ENCODE data around the gene SYTL3.

SYTL3 gene

DNA sequence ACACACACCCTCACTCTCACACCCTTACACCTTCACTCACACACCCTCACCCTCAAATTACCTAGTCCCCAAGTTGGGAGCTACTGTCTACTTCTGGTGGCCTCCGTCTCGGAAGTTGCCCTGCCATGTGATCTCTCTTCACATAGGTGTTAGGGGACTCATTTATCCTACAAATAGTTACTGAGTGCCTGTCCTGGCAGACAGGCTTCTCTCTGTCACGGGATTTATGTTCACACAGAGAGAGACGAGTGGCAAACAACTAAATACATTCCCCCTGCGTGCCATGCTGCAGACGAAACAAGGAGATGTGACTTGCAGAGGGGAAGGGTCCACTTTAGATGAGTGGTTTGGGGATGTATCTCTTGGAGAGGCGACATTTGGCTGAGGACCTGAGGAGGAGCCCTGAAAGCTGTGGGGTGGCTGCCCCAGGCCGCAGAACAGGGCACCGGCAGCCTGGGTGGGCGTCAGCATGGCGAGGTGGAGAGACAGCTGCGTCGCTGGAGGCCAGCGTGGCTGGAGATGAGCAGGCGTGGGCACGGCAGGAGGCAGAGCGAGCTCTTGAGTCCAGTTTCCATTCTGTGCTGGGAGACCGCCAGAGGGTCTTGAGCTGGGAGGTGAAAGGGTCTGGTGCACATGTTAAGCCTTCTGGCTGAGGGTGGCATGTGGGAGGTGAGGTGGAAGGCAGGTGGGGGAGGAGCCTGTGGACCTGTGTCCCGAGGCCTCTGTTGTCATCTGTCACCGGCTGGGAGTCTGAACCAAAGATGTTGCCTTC lies 22.5 kb upstream of the SYTL3 start:
- Histone ChIP-seq H3K27me3 (replicated peaks) (no peaks in the 10 kb centered on the region), H3K4me3 (ENCODE audit: low read depth, low read length) (no peak overlapping the region), H3K36me3 (replicated peaks) (peaks cover 36% of the 10 kb centered on the region), H3K27ac (no peak overlapping the region)
- no peak for DNase-seq
- in situ Hi-C loops (cut with HindIII; ENCODE audit: low pct_ligation_motif_present, low sequenced_read_pairs), result no loop called here
- TF ChIP-seq, protein P1, sequence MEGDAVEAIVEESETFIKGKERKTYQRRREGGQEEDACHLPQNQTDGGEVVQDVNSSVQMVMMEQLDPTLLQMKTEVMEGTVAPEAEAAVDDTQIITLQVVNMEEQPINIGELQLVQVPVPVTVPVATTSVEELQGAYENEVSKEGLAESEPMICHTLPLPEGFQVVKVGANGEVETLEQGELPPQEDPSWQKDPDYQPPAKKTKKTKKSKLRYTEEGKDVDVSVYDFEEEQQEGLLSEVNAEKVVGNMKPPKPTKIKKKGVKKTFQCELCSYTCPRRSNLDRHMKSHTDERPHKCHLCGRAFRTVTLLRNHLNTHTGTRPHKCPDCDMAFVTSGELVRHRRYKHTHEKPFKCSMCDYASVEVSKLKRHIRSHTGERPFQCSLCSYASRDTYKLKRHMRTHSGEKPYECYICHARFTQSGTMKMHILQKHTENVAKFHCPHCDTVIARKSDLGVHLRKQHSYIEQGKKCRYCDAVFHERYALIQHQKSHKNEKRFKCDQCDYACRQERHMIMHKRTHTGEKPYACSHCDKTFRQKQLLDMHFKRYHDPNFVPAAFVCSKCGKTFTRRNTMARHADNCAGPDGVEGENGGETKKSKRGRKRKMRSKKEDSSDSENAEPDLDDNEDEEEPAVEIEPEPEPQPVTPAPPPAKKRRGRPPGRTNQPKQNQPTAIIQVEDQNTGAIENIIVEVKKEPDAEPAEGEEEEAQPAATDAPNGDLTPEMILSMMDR (IDR thresholded peaks at IDR 0.05; ENCODE audit: low read depth, low read length, missing control alignments), result no peak

DNA sequence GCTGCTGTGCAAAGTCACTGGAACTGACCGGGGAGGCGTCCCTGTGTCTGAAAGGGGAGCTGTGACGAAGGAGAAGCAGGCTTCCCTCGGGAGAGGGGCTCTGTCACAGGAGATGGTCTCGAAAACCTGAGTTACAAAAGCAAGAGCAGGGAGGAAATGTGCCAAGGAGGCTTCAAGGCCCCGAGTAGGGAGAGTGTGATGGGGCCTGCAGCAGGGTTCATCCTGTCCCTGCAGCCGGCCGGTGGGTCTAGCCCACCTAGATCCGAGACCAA lies 22.0 kb upstream of the SYTL3 start:
- no peak overlapping the region for H3K4me3 ChIP-seq (ENCODE audit: low read depth, low read length)
- H3K27ac ChIP-seq, result no peak overlapping the region
- peaks cover 34% of the 10 kb centered on the region for H3K36me3 ChIP-seq (replicated peaks)
- H3K27me3 ChIP-seq (replicated peaks), result no peaks in the 10 kb centered on the region
- DNase-seq, result no peak
- TF ChIP-seq, protein P1 (IDR thresholded peaks at IDR 0.05; ENCODE audit: low read depth, low read length, missing control alignments), result no peak
- in situ Hi-C loops (cut with HindIII; ENCODE audit: low pct_ligation_motif_present, low sequenced_read_pairs), result no loop called here

DNA sequence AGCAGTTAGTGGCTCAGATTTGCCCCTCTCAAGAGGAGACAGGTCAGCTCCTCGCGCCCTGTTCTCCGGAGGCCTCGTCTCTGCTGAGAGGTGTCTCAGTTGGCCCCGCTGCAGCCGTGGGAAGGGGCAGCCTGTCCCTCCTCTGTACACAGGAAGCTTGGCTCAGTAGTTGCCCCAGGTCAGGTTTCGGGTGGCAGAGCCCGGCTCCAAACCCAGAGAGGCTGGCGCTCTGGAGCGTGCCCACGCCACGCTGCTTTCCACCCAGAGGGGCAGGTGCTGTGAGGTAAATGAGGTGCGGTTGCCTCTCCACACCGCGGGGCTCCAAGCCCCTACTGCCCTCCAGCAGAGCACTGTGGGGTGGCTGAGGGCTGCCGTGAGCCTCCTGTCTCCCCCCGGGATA lies 21.3 kb upstream of the SYTL3 start:
- H3K27ac ChIP-seq, result no peak overlapping the region
- no peak overlapping the region for H3K4me3 ChIP-seq (ENCODE audit: low read depth, low read length)
- in situ Hi-C loops (cut with HindIII; ENCODE audit: low pct_ligation_motif_present, low sequenced_read_pairs), result no loop called here
- H3K27me3 ChIP-seq (replicated peaks), result no peaks in the 10 kb centered on the region
- no peak for DNase-seq
- peaks cover 38% of the 10 kb centered on the region for H3K36me3 ChIP-seq (replicated peaks)
- TF ChIP-seq, protein P1 (IDR thresholded peaks at IDR 0.05; ENCODE audit: low read depth, low read length, missing control alignments), result no peak

DNA sequence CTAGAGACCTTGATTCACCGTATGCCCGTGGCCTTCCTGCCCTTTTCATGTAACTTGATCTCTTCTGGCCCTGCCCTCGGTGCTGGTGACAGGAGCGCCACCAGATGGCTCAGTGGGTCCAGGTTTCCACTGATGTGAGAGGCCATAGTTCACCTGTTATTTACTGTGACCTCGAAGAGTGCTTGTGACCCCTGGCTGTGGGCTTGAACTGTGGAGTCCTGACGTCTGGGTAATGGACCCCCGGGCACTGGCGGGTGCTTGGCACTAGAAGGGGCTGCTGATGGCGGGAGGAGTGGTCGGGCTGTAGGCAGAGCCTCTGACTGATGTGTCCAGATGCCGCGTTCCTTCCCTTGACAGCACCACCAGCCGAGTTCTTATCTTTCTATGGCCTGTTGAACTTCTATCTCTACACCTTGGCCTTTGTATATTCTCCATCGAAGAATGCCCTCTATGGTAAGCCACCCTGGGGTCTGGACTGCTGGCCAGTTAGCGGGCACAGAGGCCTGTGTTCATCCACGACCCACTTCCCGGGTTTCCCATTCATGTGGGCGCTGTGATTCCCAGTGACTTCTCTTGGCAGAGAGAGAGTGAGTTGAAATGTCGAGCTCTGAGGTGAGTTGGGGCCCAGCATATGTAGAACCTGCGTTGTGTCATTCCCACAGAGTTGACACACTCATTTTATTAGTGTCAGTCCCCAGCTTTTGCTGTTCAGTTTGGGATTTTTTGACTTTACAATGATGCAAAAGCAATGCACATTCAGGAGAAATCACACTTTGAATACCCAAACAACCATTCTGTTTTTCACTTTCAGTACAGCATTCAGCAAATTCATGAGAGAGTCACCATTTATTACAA lies 20.3 kb upstream of the SYTL3 start:
- in situ Hi-C loops (cut with HindIII; ENCODE audit: low pct_ligation_motif_present, low sequenced_read_pairs), result no loop called here
- no peak for DNase-seq
- Histone ChIP-seq H3K27ac (no peak overlapping the region), H3K4me3 (ENCODE audit: low read depth, low read length) (no peak overlapping the region), H3K27me3 (replicated peaks) (no peaks in the 10 kb centered on the region), H3K36me3 (replicated peaks) (peaks cover 38% of the 10 kb centered on the region)
- TF ChIP-seq, protein P1 (IDR thresholded peaks at IDR 0.05; ENCODE audit: low read depth, low read length, missing control alignments), result peak; percentile 20

DNA sequence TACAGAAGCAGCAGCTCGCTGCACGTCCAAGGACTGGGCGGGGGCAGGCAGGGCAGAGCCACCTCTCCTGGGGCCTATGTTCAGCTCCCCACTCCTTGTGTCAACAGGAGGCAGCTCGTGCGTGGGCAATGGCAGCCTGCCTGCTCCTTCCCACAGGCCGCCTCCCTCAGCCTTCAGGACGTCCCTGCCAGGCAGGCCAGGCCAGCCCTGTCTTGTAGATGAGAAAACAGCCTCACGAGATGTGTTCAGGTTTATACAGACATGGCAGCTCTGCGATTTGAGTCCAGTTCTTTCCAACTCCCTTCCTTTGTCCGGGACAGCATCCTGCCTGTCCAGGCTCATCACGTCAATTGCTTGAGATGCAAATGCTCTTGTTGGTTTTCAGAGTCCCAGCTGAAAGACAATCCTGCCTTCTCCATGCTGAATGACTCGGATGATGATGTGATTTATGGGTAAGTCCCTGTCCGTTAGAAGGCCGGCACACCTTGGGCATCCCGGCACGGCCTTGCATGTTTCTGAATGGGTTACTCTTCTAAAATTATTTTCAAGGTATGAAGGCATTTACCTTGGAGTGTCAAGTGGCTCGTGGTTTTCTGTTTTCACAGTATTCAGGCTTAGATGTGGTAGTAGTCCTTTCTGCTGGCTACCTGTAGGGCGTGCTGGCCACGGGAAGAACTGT lies 18.8 kb upstream of the SYTL3 start:
- Histone ChIP-seq H3K27me3 (replicated peaks) (no peaks in the 10 kb centered on the region), H3K27ac (peak overlapping the region; percentile 91), H3K36me3 (replicated peaks) (peaks cover 41% of the 10 kb centered on the region), H3K4me3 (ENCODE audit: low read depth, low read length) (no peak overlapping the region)
- in situ Hi-C loops (cut with HindIII; ENCODE audit: low pct_ligation_motif_present, low sequenced_read_pairs), result no loop called here
- peak; percentile 39 for DNase-seq
- TF ChIP-seq, protein P1 (IDR thresholded peaks at IDR 0.05; ENCODE audit: low read depth, low read length, missing control alignments), result no peak
